Esophagus squamous epithelium (tissue), 4 donors: ENCODE data around the gene MPIG6B.

Experiments
- POLR2A ChIP-seq, 4 donors: fragments of 450-650 bp; IDR thresholded peaks; one replicate each; pipeline ENCODE4 v1.6.1; 2017; ENCODE audit warnings: antibody characterized with exemption in 4 of 4, mild to moderate bottlenecking in 4 of 4, moderate library complexity in 3 of 4
- TF ChIP-seq, protein P1 (sequence below), 6 experiments: fragments of 450-650 bp in 4 of 6; fragments of 200-600 bp in 2 of 6; sonication (generic) in 2 of 6; IDR thresholded peaks; one replicate each; pipeline ENCODE4 v1.5.1; 2016 to 2019; ENCODE audit warnings: antibody characterized with exemption in 6 of 6, mild to moderate bottlenecking in 4 of 6, moderate library complexity in 4 of 6

DNA sequence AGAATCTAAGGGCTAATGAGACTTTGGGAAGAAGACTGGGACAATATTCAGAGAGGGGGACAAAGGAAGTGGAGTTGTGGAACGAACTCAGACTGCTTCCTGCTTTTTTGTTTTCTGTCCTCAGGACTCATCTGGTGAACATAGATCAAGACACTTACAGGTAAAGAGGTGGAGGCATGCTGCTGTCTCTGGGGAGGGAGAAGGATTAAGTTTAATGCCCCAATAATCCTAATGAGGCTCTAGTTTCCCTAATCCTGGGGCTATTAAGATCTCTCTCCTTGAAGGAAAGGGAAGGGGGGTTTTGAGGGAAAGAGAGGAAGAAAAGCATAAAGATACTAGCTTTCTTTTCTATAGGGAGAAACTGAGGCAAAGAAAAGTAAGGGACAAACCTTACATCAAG lies 21.2 kb downstream of the MPIG6B start:
- TF ChIP-seq, protein P1, sequence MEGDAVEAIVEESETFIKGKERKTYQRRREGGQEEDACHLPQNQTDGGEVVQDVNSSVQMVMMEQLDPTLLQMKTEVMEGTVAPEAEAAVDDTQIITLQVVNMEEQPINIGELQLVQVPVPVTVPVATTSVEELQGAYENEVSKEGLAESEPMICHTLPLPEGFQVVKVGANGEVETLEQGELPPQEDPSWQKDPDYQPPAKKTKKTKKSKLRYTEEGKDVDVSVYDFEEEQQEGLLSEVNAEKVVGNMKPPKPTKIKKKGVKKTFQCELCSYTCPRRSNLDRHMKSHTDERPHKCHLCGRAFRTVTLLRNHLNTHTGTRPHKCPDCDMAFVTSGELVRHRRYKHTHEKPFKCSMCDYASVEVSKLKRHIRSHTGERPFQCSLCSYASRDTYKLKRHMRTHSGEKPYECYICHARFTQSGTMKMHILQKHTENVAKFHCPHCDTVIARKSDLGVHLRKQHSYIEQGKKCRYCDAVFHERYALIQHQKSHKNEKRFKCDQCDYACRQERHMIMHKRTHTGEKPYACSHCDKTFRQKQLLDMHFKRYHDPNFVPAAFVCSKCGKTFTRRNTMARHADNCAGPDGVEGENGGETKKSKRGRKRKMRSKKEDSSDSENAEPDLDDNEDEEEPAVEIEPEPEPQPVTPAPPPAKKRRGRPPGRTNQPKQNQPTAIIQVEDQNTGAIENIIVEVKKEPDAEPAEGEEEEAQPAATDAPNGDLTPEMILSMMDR (IDR thresholded peaks at IDR 0.05), result no peak
- no peak for TF ChIP-seq POLR2A (IDR thresholded peaks at IDR 0.05)
